Kidney epithelial cell (primary cell): Measurements from ENCODE around the gene WDSUB1. TPM values are rescaled to one million over a fixed set of nuclear protein-coding genes. Genes with fewer than 3 reads are reported as not detected.

Experiments
- DNase-seq: peaks from one replicate; pipeline ENCODE4 v3.0.0-alpha.2; 2010; ENCODE audit warnings: low read depth
- H3K27me3 ChIP-seq: 2 replicates; pipeline ENCODE4 v1.6.0; 2011; ENCODE audit warnings: low read length; ENCODE audit not compliant: control insufficient read depth, insufficient read depth
- H3K36me3 ChIP-seq: 2 replicates; pipeline ENCODE4 v1.5.1; 2011; ENCODE audit warnings: low read length; ENCODE audit not compliant: control insufficient read depth, insufficient read depth
- H3K4me3 ChIP-seq: 2 replicates; pipeline ENCODE4 v1.5.1; 2011; ENCODE audit warnings: low read depth, mild to moderate bottlenecking, control low read depth, low read length
- total RNA-seq: library from RNA; depleted of rRNA; stranded (reverse); fragments of >200 nt; gene quantifications from 2 replicates; pipeline ENCODE4 v1.2.3, GENCODE V29; 2015
- TF ChIP-seq, protein P1 (sequence below): IDR thresholded peaks from 2 replicates; pipeline ENCODE4 v1.5.1; 2011; ENCODE audit warnings: mild to moderate bottlenecking, moderate library complexity, low read length, control low read depth, inconsistent platforms; ENCODE audit not compliant: insufficient read depth, poor library complexity, severe bottlenecking

The WDSUB1 gene
- total RNA-seq, 1 donor from 2014 or later, result 8.0 TPM

DNA sequence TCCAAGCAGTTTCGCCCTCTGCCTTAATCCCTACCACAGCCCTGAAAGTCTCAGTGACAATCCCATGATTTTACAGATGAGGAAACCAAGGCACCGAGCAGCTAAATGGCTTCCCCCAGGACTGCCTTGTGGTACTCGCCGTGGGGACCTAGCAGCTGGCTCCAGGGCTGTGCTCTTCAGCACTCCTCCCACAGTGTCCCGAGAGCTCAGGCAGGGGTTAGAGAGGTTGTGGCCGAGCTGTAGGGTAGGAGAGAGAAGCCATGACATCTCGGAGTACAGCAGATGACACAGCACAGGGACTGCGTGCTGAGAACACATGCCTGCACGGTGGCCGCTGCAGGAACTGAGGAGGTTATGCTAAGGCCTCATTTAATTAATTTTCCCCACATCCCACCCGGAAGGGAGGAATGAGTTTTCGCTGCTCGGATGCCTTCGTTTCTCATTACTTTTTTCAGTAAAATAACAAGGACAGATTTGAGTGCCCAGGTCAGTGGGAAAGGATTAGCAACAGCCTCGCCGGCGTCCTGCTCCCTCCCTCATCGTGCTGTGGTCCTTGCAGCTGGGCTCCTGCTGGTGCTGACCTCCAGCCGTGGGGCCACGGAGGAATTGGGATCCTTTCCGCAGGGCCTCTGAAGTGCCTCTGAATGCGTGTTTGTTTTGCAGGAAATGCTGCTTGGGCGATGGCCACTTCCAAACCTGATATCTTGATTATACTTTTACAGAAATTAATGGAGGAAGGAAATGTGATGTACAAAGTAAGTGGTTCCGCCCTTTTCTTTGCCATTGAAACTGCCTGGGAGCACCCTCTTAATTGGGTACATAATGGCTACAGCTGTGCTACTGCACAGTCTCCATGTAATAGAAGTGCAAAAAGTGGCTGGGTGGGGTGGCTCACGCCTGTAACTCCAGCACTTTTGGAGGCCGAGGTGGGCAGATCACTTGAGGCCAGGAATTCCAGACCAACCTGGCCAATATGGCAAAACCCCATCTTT is 61.2 kb downstream of the WDSUB1 start:
- Histone ChIP-seq H3K4me3 (no peak overlapping the region), H3K36me3 (peaks cover 1% of the 10 kb centered on the region)

DNA sequence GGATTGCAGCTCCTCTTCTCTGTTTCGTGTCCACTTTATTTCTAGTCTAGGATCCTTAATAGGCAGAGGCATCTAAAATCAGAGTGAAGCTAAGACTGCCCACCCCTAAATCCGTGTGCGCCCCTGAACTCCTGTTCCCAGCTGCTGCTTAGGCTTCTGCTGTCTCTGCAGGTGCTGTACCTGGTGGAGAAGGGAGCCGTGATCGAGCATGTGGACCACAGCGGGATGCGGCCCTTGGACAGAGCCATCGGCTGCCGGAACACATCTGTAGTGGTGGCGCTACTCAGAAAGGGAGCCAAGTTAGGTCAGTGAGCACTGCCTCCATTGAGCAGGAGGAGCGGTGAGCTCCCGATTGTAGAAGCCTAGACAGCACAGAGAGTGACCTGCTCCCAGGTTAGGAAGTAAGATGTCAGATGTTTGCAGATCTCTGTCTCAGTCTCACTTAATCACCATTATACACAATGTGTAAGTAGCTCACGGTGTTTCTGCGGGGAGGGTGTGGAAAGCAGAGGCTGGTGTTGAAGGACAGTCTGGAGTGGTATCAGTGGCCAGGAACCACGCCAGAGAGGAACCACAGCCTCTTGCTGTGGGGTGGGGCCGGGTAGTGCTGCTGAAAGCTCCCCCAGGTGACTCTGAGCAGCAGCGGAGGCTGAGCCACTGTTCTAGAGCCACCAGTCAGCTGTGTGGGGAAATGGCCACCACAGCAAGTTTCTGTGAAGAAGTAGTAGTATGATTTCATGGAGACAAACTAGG is 62.3 kb downstream of the WDSUB1 start:
- peaks cover 5% of the 10 kb centered on the region for H3K36me3 ChIP-seq
- TF ChIP-seq, protein P1, sequence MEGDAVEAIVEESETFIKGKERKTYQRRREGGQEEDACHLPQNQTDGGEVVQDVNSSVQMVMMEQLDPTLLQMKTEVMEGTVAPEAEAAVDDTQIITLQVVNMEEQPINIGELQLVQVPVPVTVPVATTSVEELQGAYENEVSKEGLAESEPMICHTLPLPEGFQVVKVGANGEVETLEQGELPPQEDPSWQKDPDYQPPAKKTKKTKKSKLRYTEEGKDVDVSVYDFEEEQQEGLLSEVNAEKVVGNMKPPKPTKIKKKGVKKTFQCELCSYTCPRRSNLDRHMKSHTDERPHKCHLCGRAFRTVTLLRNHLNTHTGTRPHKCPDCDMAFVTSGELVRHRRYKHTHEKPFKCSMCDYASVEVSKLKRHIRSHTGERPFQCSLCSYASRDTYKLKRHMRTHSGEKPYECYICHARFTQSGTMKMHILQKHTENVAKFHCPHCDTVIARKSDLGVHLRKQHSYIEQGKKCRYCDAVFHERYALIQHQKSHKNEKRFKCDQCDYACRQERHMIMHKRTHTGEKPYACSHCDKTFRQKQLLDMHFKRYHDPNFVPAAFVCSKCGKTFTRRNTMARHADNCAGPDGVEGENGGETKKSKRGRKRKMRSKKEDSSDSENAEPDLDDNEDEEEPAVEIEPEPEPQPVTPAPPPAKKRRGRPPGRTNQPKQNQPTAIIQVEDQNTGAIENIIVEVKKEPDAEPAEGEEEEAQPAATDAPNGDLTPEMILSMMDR, result no peak
- no peaks in the 10 kb centered on the region for H3K27me3 ChIP-seq
- no peak overlapping the region for H3K4me3 ChIP-seq
- no peak for DNase-seq

More for the DNA sequence above, 61.2 kb downstream of the WDSUB1 start:
- no peaks in the 10 kb centered on the region for H3K27me3 ChIP-seq
- TF ChIP-seq, protein P1, result no peak
- no peak for DNase-seq

DNA sequence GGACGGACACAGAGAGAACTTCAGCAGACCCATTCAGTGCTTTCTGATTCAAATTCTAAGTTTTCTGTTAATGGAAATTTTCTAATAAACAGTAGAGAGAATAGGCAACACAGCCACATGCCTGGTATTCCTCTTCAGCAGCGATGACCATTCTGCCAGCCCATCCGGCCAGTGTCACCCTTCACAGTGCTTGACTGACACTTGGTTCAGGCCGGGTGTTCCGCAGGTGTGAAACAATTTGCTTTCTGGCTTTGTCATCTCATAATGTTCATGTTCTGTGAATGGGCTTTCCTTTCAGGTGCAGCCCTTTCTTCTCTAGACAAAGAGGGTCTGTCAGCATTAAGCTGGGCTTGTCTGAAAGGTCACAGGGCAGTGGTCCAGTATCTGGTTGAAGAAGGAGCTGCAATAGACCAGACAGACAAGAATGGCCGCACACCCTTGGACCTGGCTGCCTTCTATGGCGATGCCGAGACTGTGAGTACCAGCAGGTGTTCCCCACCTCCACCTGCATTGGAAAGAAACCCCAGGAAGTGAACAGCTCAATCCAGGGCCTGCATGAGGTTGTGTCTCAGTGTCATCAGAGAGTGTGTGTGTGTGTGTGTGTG is 67.0 kb downstream of the WDSUB1 start:
- H3K4me3 ChIP-seq, result no peak overlapping the region
- DNase-seq, result no peak
- TF ChIP-seq, protein P1, result no peak
- peaks cover 4% of the 10 kb centered on the region for H3K36me3 ChIP-seq
- no peaks in the 10 kb centered on the region for H3K27me3 ChIP-seq

DNA sequence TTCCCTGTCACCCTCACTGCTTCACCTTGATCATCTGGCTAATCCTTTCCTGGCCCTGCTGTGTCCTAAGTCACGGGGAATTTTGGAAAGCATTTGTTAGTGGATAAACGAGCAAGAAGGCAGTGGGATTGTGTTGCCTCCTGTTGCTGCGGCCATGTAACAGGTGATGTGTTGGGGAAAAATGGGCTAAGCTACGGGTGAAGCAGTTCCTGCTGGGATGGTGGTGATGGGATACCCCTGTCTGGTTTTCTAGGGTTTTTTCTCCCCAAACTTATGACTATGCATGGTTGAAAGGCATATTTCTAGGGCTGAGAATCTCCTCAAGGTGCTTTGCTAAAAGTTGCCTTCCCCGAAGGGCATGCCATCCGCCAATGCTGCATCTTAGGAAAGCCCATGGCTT is 68.1 kb downstream of the WDSUB1 start:
- Histone ChIP-seq H3K36me3 (peaks cover 4% of the 10 kb centered on the region), H3K4me3 (no peak overlapping the region), H3K27me3 (no peaks in the 10 kb centered on the region)
- no peak for DNase-seq
- TF ChIP-seq, protein P1, result no peak

DNA sequence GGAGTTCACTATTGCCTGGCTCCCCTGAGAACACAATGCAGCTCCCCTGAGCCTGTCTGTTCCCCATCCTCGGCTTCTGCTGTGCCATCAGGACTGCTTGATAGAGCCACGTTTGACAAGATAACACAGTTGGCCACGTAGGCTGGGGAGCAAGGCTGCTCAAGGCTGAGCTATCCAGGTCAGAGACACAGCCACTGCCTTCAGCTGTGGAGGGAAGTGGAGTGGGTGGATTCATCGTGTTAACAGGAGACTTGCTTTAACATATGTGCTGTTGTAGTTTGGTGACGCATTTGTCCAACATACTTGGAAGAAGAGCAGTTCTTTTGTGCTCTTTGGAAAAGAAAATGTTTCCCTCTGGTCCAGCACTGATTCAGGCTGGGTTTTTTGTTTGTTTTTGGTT is 68.8 kb downstream of the WDSUB1 start:
- Histone ChIP-seq H3K27me3 (no peaks in the 10 kb centered on the region), H3K36me3 (peaks cover 4% of the 10 kb centered on the region), H3K4me3 (no peak overlapping the region)
- no peak for DNase-seq
- TF ChIP-seq, protein P1, result no peak
